ENCODE results near the gene DARS2.

GRCh38 chr1:173903827-173904531 lies 79.5 kb downstream of the DARS2 start:
- TF ChIP-seq CTCF (IDR thresholded peaks at IDR 0.05; ENCODE audit: insufficient read depth, low read depth, low read length) (no peak), EZH2 (IDR thresholded peaks at IDR 0.05; ENCODE audit: insufficient read depth, low read length) (no peak)
